ENCODE results near the gene CHAMP1.
"Not testable (repeated sequence)": the region's sequence is repeated elsewhere in the genome, so short reads cannot be mapped to it uniquely, and the experiment has no call there.

- not testable (repeated sequence) for TF ChIP-seq EP300 (conservative IDR thresholded peaks at IDR 0.05; ENCODE audit: poor library complexity, severe bottlenecking); CTCF (IDR thresholded peaks at IDR 0.05; ENCODE audit: poor library complexity, severe bottlenecking); REST (IDR thresholded peaks at IDR 0.05; ENCODE audit: borderline replicate concordance); POLR2AphosphoS5 (IDR thresholded peaks at IDR 0.05); EZH2 (IDR thresholded peaks at IDR 0.05; ENCODE audit: borderline replicate concordance, insufficient read depth, low read length, poor library complexity, severe bottlenecking); SMC3 (conservative IDR thresholded peaks at IDR 0.05; ENCODE audit: poor library complexity)
These were observed 33.0 kb downstream of the CHAMP1 start for GRCh38 chr13:114347256-114347655.

Data from neural cell (in vitro differentiated cells).